HepG2 (cell line): Measurements from ENCODE around the gene MGAT4D. TPM values are rescaled to one million over a fixed set of nuclear protein-coding genes. Genes with fewer than 3 reads are reported as not detected.

Experiments used
- ATAC-seq: fragments of 200-7000 bp; cut with Tn5 transposase; 3 replicates; pipeline ENCODE4 v1.9.1; 2020; ENCODE audit warnings: mild to moderate bottlenecking, moderate library complexity
- BruUV-seq: library from RNA; stranded (reverse); fragments of 400-500 nt; replicated peaks from 2 replicates; lab custom pipeline; 2021; lab: Mats Ljungman, UMichigan
- CTCF ChIA-PET: fragments of 300-600 bp; formaldehyde crosslinking; extraction: SDS; loops from one replicate; lab custom pipeline; 2021; ENCODE audit warnings: low total read pairs, inconsistent platforms, low intra/inter-chr PET ratio; lab: Yijun Ruan, JAX
- POLR2A ChIA-PET: fragments of 350-600 bp; sonication (Branson Sonifier 250); formaldehyde crosslinking; loops from one replicate; lab custom pipeline; 2020; ENCODE audit warnings: antibody characterized with exemption, inconsistent platforms; lab: Yijun Ruan, JAX
- DNase-seq: peaks from one replicate; pipeline ENCODE4 v3.0.0-alpha.2; 2015; ENCODE audit warnings: low spot score
- FAIRE-seq: peaks from 3 replicates; lab custom pipeline; 2011; peaks lifted over from hg19 to GRCh38; lab: Jason Lieb, UNC
- H2AFZ ChIP-seq: one replicate; pipeline ENCODE4 v1.6.1; 2011; ENCODE audit warnings: low read length, inconsistent platforms
- H3K27ac ChIP-seq: fragments of 300-600 bp; 3 replicates; pipeline ENCODE4 v1.8.0; 2011; ENCODE audit warnings: mixed run types, mild to moderate bottlenecking, mixed read lengths, low read length, inconsistent platforms; ENCODE audit not compliant: insufficient read depth; ENCODE audit errors: extremely low read length
- H3K27me3 ChIP-seq, 2 experiments: fragments of 200-600 bp in 1 of 2; 2 replicates in 1 of 2; 3 replicates in 1 of 2; pipeline versions ENCODE4 v1.6.0 to v1.8.0; 2011; ENCODE audit warnings: low read length in 2 of 2, mild to moderate bottlenecking in 2 of 2, moderate library complexity in 2 of 2, inconsistent platforms in 1 of 2; ENCODE audit not compliant: insufficient read depth in 2 of 2, control insufficient read depth in 1 of 2
- H3K36me3 ChIP-seq, 2 experiments: fragments of 200-600 bp in 1 of 2; replicated peaks in 1 of 2; 2 replicates in 1 of 2; 3 replicates in 1 of 2; pipeline versions ENCODE4 v1.5.1 to v1.8.0; 2011; ENCODE audit warnings: low read length in 2 of 2, inconsistent platforms in 1 of 2; ENCODE audit not compliant: insufficient read depth in 2 of 2, control insufficient read depth in 1 of 2
- H3K4me1 ChIP-seq: 2 replicates; pipeline ENCODE4 v1.5.1; 2012; ENCODE audit warnings: low read length, inconsistent platforms; ENCODE audit not compliant: insufficient read depth
- H3K4me2 ChIP-seq: 2 replicates; pipeline ENCODE4 v1.6.0; 2011; ENCODE audit warnings: low read depth, low read length, inconsistent platforms
- H3K4me3 ChIP-seq, 3 experiments: fragments of 200-600 bp in 1 of 3; sonication (generic), shearing (Covaris generic) in 1 of 3; replicated peaks in 1 of 3; 2 replicates each; pipeline ENCODE4 v1.5.1; 2011 to 2016; ENCODE audit warnings: low read length in 3 of 3, inconsistent platforms in 2 of 3, low read depth in 2 of 3, mild to moderate bottlenecking in 2 of 3, control low read depth in 1 of 3, mixed read lengths in 1 of 3; ENCODE audit not compliant: insufficient read depth in 1 of 3
- H3K79me2 ChIP-seq: one replicate; pipeline ENCODE4 v1.6.1; 2011; ENCODE audit warnings: low read length, inconsistent platforms; ENCODE audit not compliant: insufficient read depth
- H3K9ac ChIP-seq: 2 replicates; pipeline ENCODE4 v1.6.0; 2011; ENCODE audit warnings: mild to moderate bottlenecking, low read depth, low read length, inconsistent platforms; ENCODE audit not compliant: insufficient read depth
- H3K9me3 ChIP-seq: 2 replicates; pipeline ENCODE4 v1.5.1; 2012; ENCODE audit warnings: mild to moderate bottlenecking, low read length
- H4K20me1 ChIP-seq: 2 replicates; pipeline ENCODE4 v1.6.0; 2011; ENCODE audit warnings: inconsistent platforms, mild to moderate bottlenecking, low read length, moderate library complexity; ENCODE audit not compliant: insufficient read depth
- HBP1 ChIP-seq: IDR thresholded peaks from 2 replicates; pipeline ENCODE4 v1.6.1; 2016; ENCODE audit warnings: low read depth, control low read depth
- KMT2B ChIP-seq: IDR thresholded peaks from 2 replicates; pipeline ENCODE4 v1.6.1; 2016; ENCODE audit warnings: missing genetic modification reagents, missing compliant biosample characterization
- MAF1 ChIP-seq: sonication (generic); formaldehyde crosslinking; IDR thresholded peaks from 2 replicates; pipeline ENCODE4 v1.5.0; 2020; ENCODE audit warnings: missing genetic modification reagents, borderline replicate concordance
- MXD4 ChIP-seq: IDR thresholded peaks from 2 replicates; pipeline ENCODE4 v1.6.1; 2016; ENCODE audit warnings: mild to moderate bottlenecking, missing biosample characterization, missing genetic modification reagents
- RFX5 ChIP-seq: IDR thresholded peaks from 2 replicates; pipeline ENCODE4 v1.6.1; 2011; ENCODE audit warnings: low read depth, low read length, improper control_type of control experiment
- THYN1 ChIP-seq: sonication (generic); formaldehyde crosslinking; IDR thresholded peaks from 2 replicates; pipeline ENCODE4 v1.8.1; 2023; ENCODE audit warnings: low read depth, mild to moderate bottlenecking, moderate library complexity, missing genetic modification reagents, borderline replicate concordance
- ZBTB38 ChIP-seq: sonication (generic); formaldehyde crosslinking; IDR thresholded peaks from 2 replicates; pipeline ENCODE4 v1.5.1; 2020; ENCODE audit warnings: mild to moderate bottlenecking, missing genetic modification reagents
- ZFP62 ChIP-seq: sonication (generic); formaldehyde crosslinking; IDR thresholded peaks from 2 replicates; pipeline ENCODE4 v1.4.0; 2020; ENCODE audit warnings: missing genetic modification reagents
- ZKSCAN8 ChIP-seq: IDR thresholded peaks from 2 replicates; pipeline ENCODE4 v1.6.1; 2016; ENCODE audit warnings: borderline replicate concordance, missing genetic modification reagents, missing compliant biosample characterization
- ZNF256 ChIP-seq: sonication (generic); formaldehyde crosslinking; conservative IDR thresholded peaks from 2 replicates; pipeline ENCODE4 v1.4.0; 2020; ENCODE audit warnings: missing genetic modification reagents
- ZNF567 ChIP-seq: sonication (generic); formaldehyde crosslinking; IDR thresholded peaks from 2 replicates; pipeline ENCODE4 v1.8.1; 2023; ENCODE audit warnings: mild to moderate bottlenecking, missing genetic modification reagents, borderline replicate concordance
- ZNF703 ChIP-seq: sonication (generic); formaldehyde crosslinking; IDR thresholded peaks from 2 replicates; pipeline ENCODE4 v1.5.1; 2020; ENCODE audit warnings: missing genetic modification reagents, mild to moderate bottlenecking, moderate library complexity, borderline replicate concordance
- ZNF776 ChIP-seq: sonication (generic); formaldehyde crosslinking; IDR thresholded peaks from 2 replicates; pipeline ENCODE4 v1.4.0; 2020; ENCODE audit warnings: mild to moderate bottlenecking, missing genetic modification reagents
- ZNF777 ChIP-seq: sonication (generic); formaldehyde crosslinking; IDR thresholded peaks from 2 replicates; pipeline ENCODE4 v1.4.0; 2020; ENCODE audit warnings: missing genetic modification reagents
- WGBS: methylation state at CpG from one replicate; pipeline ENCODE4 v1.1.6; 2017; ENCODE audit warnings: low lambda C conversion rate; 5-methylcytosine and 5-hydroxymethylcytosine counted together
- in situ Hi-C: cut with HindIII; loops from 2 replicates; pipeline ENCODE4 v1.10.0; 2017; ENCODE audit warnings: low pct_unique_long_range_greater_than_20kb; ENCODE audit not compliant: extremely low pct_ligation_motif_present
- intact Hi-C: fragments of 100-400 bp; cut with micrococcal nuclease; formaldehyde crosslinking; loops from one replicate; pipeline ENCODE4 v1.10.0; 2022; ENCODE audit not compliant: unreplicated experiment
- polyA plus RNA-seq, 8 experiments: library from polyadenylated mRNA; depleted of rRNA in 3 of 8; stranded (reverse) in 7 of 8; unstranded in 1 of 8; fragments of >200 nt; fragmentation: Illumina TruSeq in 4 of 8; extraction: Trizol in 4 of 8; gene quantifications; 2 replicates each; pipeline versions ENCODE4 v1.2.1 to v1.2.3, GENCODE V29; 2011 to 2016; ENCODE audit warnings: low read depth in 4 of 8, missing spikeins in 1 of 8, mixed read lengths in 1 of 8; ENCODE audit not compliant: insufficient read depth in 1 of 8
- total RNA-seq, 5 experiments: library from RNA; depleted of rRNA; stranded (reverse); fragments of >200 nt; fragmentation: Illumina TruSeq; extraction: Trizol; gene quantifications; 2 replicates each; pipeline ENCODE4 v1.2.3, GENCODE V29; 2016; ENCODE audit warnings: low read depth in 1 of 5
- TF ChIP-seq, protein P1 (sequence below): sonication (generic); formaldehyde crosslinking; IDR thresholded peaks from 2 replicates; pipeline ENCODE4 v1.8.1; 2023; ENCODE audit warnings: mild to moderate bottlenecking, inconsistent platforms, moderate library complexity, missing genetic modification reagents, borderline replicate concordance

The MGAT4D gene
- total and polyA plus RNA-seq, 2 of the 13 experiments (the other 11 are each of a cell fraction or from before 2014, with no cell fraction given): not detected

GRCh38 chr4:140395668-140396067, 102.4 kb downstream of the MGAT4D start:
- ChIA-PET CTCF (no interaction called here), POLR2A (no interaction called here)
- H3K27me3 ChIP-seq: no peaks in the 10 kb centered on the region
- H4K20me1 ChIP-seq: no peaks in the 10 kb centered on the region
- 93% methylated on average over 5 of the region's 5 CpGs for WGBS
- no peak for DNase-seq
- H3K27ac ChIP-seq: no peak overlapping the region
- H3K79me2 ChIP-seq: no peaks in the 10 kb centered on the region
- H3K9ac ChIP-seq: no peak overlapping the region
- peaks cover 0 to 2% of the 10 kb centered on the region in 2 experiments; a peak in 1 of 5 replicates for H3K36me3 ChIP-seq
- intact Hi-C loops (no loop called here), in situ Hi-C loops (no loop called here)
- no peaks in the 10 kb centered on the region for H3K4me1 ChIP-seq
- no peak overlapping the region for H3K4me3 ChIP-seq
- H2AFZ ChIP-seq: no peak overlapping the region
- no peak overlapping the region for H3K4me2 ChIP-seq
- no peak for ATAC-seq
- BruUV-seq: no TSS peak
- H3K9me3 ChIP-seq: no peaks in the 10 kb centered on the region
- no peak for FAIRE-seq
- TF ChIP-seq ZNF567 (no peak), MAF1 (CRISPR knock-in tag) (no peak), ZBTB38 (CRISPR knock-in tag) (no peak), ZFP62 (CRISPR knock-in tag) (no peak), ZNF776 (CRISPR knock-in tag) (no peak), ZNF256 (CRISPR knock-in tag) (no peak), ZNF703 (no peak), MXD4 (CRISPR knock-in tag) (no peak), ZNF777 (CRISPR knock-in tag) (no peak), KMT2B (CRISPR knock-in tag) (no peak), ZKSCAN8 (CRISPR knock-in tag) (no peak), THYN1 (CRISPR knock-in tag) (no peak), RFX5 (no peak), HBP1 (no peak)
- TF ChIP-seq, protein P1, sequence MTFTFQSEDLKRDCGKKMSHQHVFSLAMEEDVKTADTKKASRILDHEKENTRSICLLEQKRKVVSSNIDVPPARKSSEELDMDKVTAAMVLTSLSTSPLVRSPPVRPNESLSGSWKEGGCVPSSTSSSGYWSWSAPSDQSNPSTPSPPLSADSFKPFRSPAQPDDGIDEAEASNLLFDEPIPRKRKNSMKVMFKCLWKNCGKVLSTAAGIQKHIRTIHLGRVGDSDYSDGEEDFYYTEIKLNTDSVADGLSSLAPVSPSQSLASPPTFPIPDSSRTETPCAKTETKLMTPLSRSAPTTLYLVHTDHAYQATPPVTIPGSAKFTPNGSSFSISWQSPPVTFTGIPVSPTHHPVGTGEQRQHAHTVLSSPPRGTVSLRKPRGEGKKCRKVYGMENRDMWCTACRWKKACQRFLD (CRISPR knock-in tag): no peak

Other genes starting within 250 kb of the MGAT4D start
- gene SCOC, start 124.6 kb downstream of the MGAT4D start, total RNA-seq (2016; rRNA removed; fragmentation: Illumina TruSeq; extraction: Trizol): 65.2 and 109 TPM in 2 replicates
- gene SCOC, start 124.6 kb downstream of the MGAT4D start, polyA plus RNA-seq (2011; rRNA removed): 32.1 and 43.8 TPM in 2 replicates
- 10.0 and 17.0 TPM in 2 replicates for gene CLGN, start 70.6 kb downstream of the MGAT4D start, total RNA-seq (2016; rRNA removed; fragmentation: Illumina TruSeq; extraction: Trizol)
- gene CLGN, start 70.6 kb downstream of the MGAT4D start, polyA plus RNA-seq (2011; rRNA removed): 7.2 and 7.3 TPM in 2 replicates
- 25.4 and 38.1 TPM in 2 replicates for gene ELMOD2, start 25.9 kb upstream of the MGAT4D start, total RNA-seq (2016; rRNA removed; fragmentation: Illumina TruSeq; extraction: Trizol)
- gene ELMOD2, start 25.9 kb upstream of the MGAT4D start, polyA plus RNA-seq (2011; rRNA removed): 10.2 and 10.9 TPM in 2 replicates
- gene UCP1, start 70.7 kb upstream of the MGAT4D start, total RNA-seq (2016; rRNA removed; fragmentation: Illumina TruSeq; extraction: Trizol): 0.11 TPM in 1 of 2 replicates, not detected in the other
- 0.04 and 0.11 TPM in 2 replicates for gene UCP1, start 70.7 kb upstream of the MGAT4D start, polyA plus RNA-seq (2011; rRNA removed)